MM.1S (cell line): Measurements from ENCODE around the gene CERS6.

ENCODE experiments used
- CTCF ChIP-seq: fragments of 300-600 bp; sonication (generic); IDR thresholded peaks from 2 replicates; pipeline ENCODE4 v1.5.1; 2016; ENCODE audit warnings: antibody characterized with exemption, low read length, mixed read lengths
- EZH2 ChIP-seq: fragments of 300-600 bp; sonication (generic); optimal IDR thresholded peaks from 2 replicates; pipeline ENCODE3; 2017; ENCODE audit warnings: low read depth, mild to moderate bottlenecking, antibody characterized with exemption, low read length, mixed read lengths

- no peak for TF ChIP-seq CTCF
- no peak for TF ChIP-seq EZH2
These were observed 144.9 kb downstream of the CERS6 start for GRCh38 chr2:168600949-168601348.
